Astrocyte (in vitro differentiated cells and primary cell): Measurements from ENCODE around the gene ARFGAP2. TPM values are rescaled to one million over a fixed set of nuclear protein-coding genes. Genes with fewer than 3 reads are reported as not detected.

Experiments used
- DNase-seq: peaks from one replicate; pipeline ENCODE4 v3.0.0-alpha.2; 2010; ENCODE audit warnings: low read depth
- FAIRE-seq: peaks from 2 replicates; lab custom pipeline; 2011; peaks lifted over from hg19 to GRCh38; lab: Jason Lieb, UNC
- H2AFZ ChIP-seq: 2 replicates; pipeline ENCODE4 v1.6.0; 2012; ENCODE audit warnings: low read depth, low read length, inconsistent platforms
- H3K27ac ChIP-seq: 2 replicates; pipeline ENCODE4 v1.5.1; 2011; ENCODE audit warnings: low read depth, low read length, inconsistent platforms
- H3K27me3 ChIP-seq: 2 replicates; pipeline ENCODE4 v1.6.0; 2011; ENCODE audit warnings: low read length, inconsistent platforms; ENCODE audit not compliant: insufficient read depth
- H3K36me3 ChIP-seq: 2 replicates; pipeline ENCODE4 v1.5.1; 2011; ENCODE audit warnings: low read length, inconsistent platforms; ENCODE audit not compliant: insufficient read depth
- H3K4me1 ChIP-seq: 2 replicates; pipeline ENCODE4 v1.5.1; 2011; ENCODE audit warnings: low read length, inconsistent platforms; ENCODE audit not compliant: insufficient read depth
- H3K4me2 ChIP-seq: 2 replicates; pipeline ENCODE4 v1.6.0; 2012; ENCODE audit warnings: low read length, inconsistent platforms
- H3K4me3 ChIP-seq: 2 replicates; pipeline ENCODE4 v1.5.1; 2011; ENCODE audit warnings: low read depth, mild to moderate bottlenecking, low read length, inconsistent platforms; ENCODE audit not compliant: insufficient read depth
- H3K79me2 ChIP-seq: 2 replicates; pipeline ENCODE4 v1.6.0; 2012; ENCODE audit warnings: mild to moderate bottlenecking, low read length, inconsistent platforms; ENCODE audit not compliant: insufficient read depth
- H3K9ac ChIP-seq: 2 replicates; pipeline ENCODE4 v1.6.0; 2012; ENCODE audit warnings: mild to moderate bottlenecking, low read length, inconsistent platforms
- H3K9me3 ChIP-seq: 2 replicates; pipeline ENCODE4 v1.5.1; 2012; ENCODE audit warnings: low read depth, mild to moderate bottlenecking, low read length, inconsistent platforms; ENCODE audit not compliant: insufficient read depth
- H4K20me1 ChIP-seq: 2 replicates; pipeline ENCODE4 v1.6.0; 2012; ENCODE audit warnings: low read length, inconsistent platforms; ENCODE audit not compliant: insufficient read depth
- H3K27ac Mint-ChIP-seq: one replicate; pipeline ENCODE4 v1.8.0; 2021; ENCODE audit warnings: mild to moderate bottlenecking, mixed read lengths; ENCODE audit not compliant: unreplicated experiment
- H3K27me3 Mint-ChIP-seq: one replicate; pipeline ENCODE4 v1.8.0; 2021; ENCODE audit warnings: low read depth, mixed read lengths; ENCODE audit not compliant: unreplicated experiment
- H3K36me3 Mint-ChIP-seq: one replicate; pipeline ENCODE4 v1.8.0; 2021; ENCODE audit warnings: low read depth, mixed read lengths; ENCODE audit not compliant: unreplicated experiment
- H3K4me1 Mint-ChIP-seq: one replicate; pipeline ENCODE4 v1.8.0; 2021; ENCODE audit warnings: low read depth, mixed read lengths; ENCODE audit not compliant: unreplicated experiment
- H3K4me3 Mint-ChIP-seq: one replicate; pipeline ENCODE4 v1.8.0; 2021; ENCODE audit warnings: mild to moderate bottlenecking, moderate library complexity, mixed read lengths; ENCODE audit not compliant: unreplicated experiment
- H3K9me3 Mint-ChIP-seq: one replicate; pipeline ENCODE4 v1.8.0; 2021; ENCODE audit warnings: mild to moderate bottlenecking, mixed read lengths; ENCODE audit not compliant: unreplicated experiment
- CTCF ChIP-seq: IDR thresholded peaks from 2 replicates; pipeline ENCODE4 v1.5.1; 2011; ENCODE audit warnings: low read depth, mild to moderate bottlenecking, inconsistent platforms, low read length, moderate library complexity; ENCODE audit not compliant: insufficient read depth
- EZH2 ChIP-seq: IDR thresholded peaks from 2 replicates; pipeline ENCODE4 v1.6.1; 2012; ENCODE audit warnings: mild to moderate bottlenecking, low read length, inconsistent platforms; ENCODE audit not compliant: insufficient read depth
- total RNA-seq: library from RNA; stranded (reverse); gene quantifications from 2 replicates; pipeline ENCODE4 v1.2.1, GENCODE V29; 2021

ARFGAP2 gene
- total RNA-seq, 1 donor from 2014 or later, result 51.0 TPM

GRCh38 chr11:47157805-47158204 lies 18.9 kb downstream of the ARFGAP2 start:
- no peak overlapping the region for H3K27ac ChIP-seq
- DNase-seq, result no peak
- H3K4me1 Mint-ChIP-seq, result peaks cover 13% of the 10 kb centered on the region
- H3K36me3 Mint-ChIP-seq, result peaks cover 5% of the 10 kb centered on the region
- no peaks in the 10 kb centered on the region for H3K27me3 Mint-ChIP-seq
- peaks cover 33% of the 10 kb centered on the region for H4K20me1 ChIP-seq
- no peaks in the 10 kb centered on the region for H3K9me3 ChIP-seq
- no peak overlapping the region for H3K4me3 ChIP-seq
- TF ChIP-seq EZH2 (no peak), CTCF (no peak)
- no peak overlapping the region for H2AFZ ChIP-seq
- H3K4me1 ChIP-seq, result peaks cover 25% of the 10 kb centered on the region
- H3K9me3 Mint-ChIP-seq, result no peaks in the 10 kb centered on the region
- H3K4me3 Mint-ChIP-seq, result no peak overlapping the region
- H3K36me3 ChIP-seq, result no peaks in the 10 kb centered on the region
- H3K9ac ChIP-seq, result no peak overlapping the region
- no peaks in the 10 kb centered on the region for H3K27me3 ChIP-seq
- no peak overlapping the region for H3K27ac Mint-ChIP-seq
- H3K79me2 ChIP-seq, result no peaks in the 10 kb centered on the region
- no peak overlapping the region for H3K4me2 ChIP-seq
- FAIRE-seq, result no peak

DNA sequence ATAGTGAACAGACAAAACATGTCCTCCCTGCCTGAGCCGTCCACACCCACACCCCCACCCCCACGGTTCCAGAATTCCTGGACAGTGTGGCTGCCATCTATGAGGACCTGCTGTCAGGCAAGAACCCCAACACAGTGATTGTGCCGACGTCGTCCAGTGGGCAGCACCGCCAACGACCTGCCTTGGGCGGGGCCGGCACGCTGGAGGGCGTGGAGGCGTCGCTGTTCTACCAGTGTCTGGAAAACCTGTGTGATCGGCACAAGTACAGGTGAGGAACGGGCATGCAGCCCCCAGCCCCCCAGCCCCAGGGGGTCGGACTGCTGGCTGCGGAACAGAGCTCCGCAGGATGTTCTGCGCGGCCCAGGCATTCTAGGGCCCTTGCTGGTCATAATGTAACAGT lies 19.7 kb downstream of the ARFGAP2 start:
- Histone ChIP-seq H3K4me2 (no peak overlapping the region), H3K27me3 (no peaks in the 10 kb centered on the region), H4K20me1 (peaks cover 36% of the 10 kb centered on the region), H3K79me2 (no peaks in the 10 kb centered on the region), H2AFZ (no peak overlapping the region), H3K36me3 (no peaks in the 10 kb centered on the region), H3K4me3 (no peak overlapping the region), H3K9me3 (no peaks in the 10 kb centered on the region), H3K4me1 (peaks cover 25% of the 10 kb centered on the region), H3K9ac (no peak overlapping the region), H3K27ac (no peak overlapping the region)
- no peak overlapping the region for H3K4me3 Mint-ChIP-seq
- peaks cover 13% of the 10 kb centered on the region for H3K4me1 Mint-ChIP-seq
- H3K27me3 Mint-ChIP-seq, result no peaks in the 10 kb centered on the region
- DNase-seq, result no peak
- H3K36me3 Mint-ChIP-seq, result peaks cover 5% of the 10 kb centered on the region
- H3K27ac Mint-ChIP-seq, result no peak overlapping the region
- no peak for FAIRE-seq
- TF ChIP-seq CTCF (no peak), EZH2 (no peak)
- H3K9me3 Mint-ChIP-seq, result no peaks in the 10 kb centered on the region

DNA sequence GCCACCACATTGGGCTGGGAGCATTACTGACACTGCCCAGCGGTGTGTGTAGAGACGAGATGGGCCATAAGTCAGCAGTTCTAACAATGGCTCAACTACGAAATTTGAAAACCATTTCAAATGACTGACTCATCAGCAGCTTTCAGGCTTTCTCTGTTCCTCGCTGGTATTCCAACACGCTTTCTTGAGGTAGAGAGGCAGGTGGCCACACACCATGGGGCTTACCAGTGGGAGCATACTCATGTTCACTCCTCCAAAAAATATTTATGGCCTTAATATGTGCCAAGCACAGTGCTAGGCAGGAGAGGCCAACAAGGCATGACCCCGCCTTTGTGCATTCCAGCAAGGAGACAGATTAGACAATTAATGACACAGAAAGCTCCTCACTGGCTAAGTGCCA lies 20.3 kb downstream of the ARFGAP2 start:
- TF ChIP-seq EZH2 (no peak), CTCF (no peak)
- no peak overlapping the region for H3K4me2 ChIP-seq
- H3K4me1 ChIP-seq, result peaks cover 25% of the 10 kb centered on the region
- FAIRE-seq, result no peak
- H4K20me1 ChIP-seq, result peaks cover 30% of the 10 kb centered on the region
- Mint-ChIP-seq H3K27ac (no peak overlapping the region), H3K4me3 (no peak overlapping the region), H3K9me3 (no peaks in the 10 kb centered on the region), H3K4me1 (peaks cover 13% of the 10 kb centered on the region), H3K36me3 (peaks cover 9% of the 10 kb centered on the region), H3K27me3 (no peaks in the 10 kb centered on the region)
- H3K4me3 ChIP-seq, result no peak overlapping the region
- H3K9ac ChIP-seq, result no peak overlapping the region
- no peaks in the 10 kb centered on the region for H3K36me3 ChIP-seq
- H3K9me3 ChIP-seq, result no peaks in the 10 kb centered on the region
- peak; percentile 40 for DNase-seq
- no peak overlapping the region for H3K27ac ChIP-seq
- no peak overlapping the region for H2AFZ ChIP-seq
- H3K27me3 ChIP-seq, result no peaks in the 10 kb centered on the region
- H3K79me2 ChIP-seq, result no peaks in the 10 kb centered on the region
